CD14-positive monocyte (primary cell): ENCODE measurements around the gene RRP9. TPM values are rescaled to one million over a fixed set of nuclear protein-coding genes. Genes with fewer than 3 reads are reported as not detected.
A peak's percentile ranks its signal among the peaks of the same experiment; 100 is the strongest.

Experiments used
- DNase-seq, 3 donors: peaks; one replicate each; pipeline ENCODE4 v3.0.0-alpha.2; 2011 to 2022
- H2AFZ ChIP-seq: 2 replicates; pipeline ENCODE4 v1.6.0; 2012; ENCODE audit warnings: mild to moderate bottlenecking, low read depth, low read length, inconsistent platforms; ENCODE audit not compliant: insufficient read depth, poor library complexity, severe bottlenecking
- H3K27ac ChIP-seq, 2 donors: 1 replicate in 1 of 2; 2 replicates in 1 of 2; pipeline ENCODE4 v1.5.1; 2012 to 2013; ENCODE audit warnings: low read length in 2 of 2, control low read depth in 1 of 2, inconsistent platforms in 1 of 2, low read depth in 1 of 2, mild to moderate bottlenecking in 1 of 2
- H3K27me3 ChIP-seq, 2 donors: one replicate each; pipeline versions ENCODE4 v1.6.0 to v1.6.1; 2011 to 2013; ENCODE audit warnings: low read length in 2 of 2; ENCODE audit not compliant: control insufficient read depth in 2 of 2, insufficient read depth in 2 of 2
- H3K36me3 ChIP-seq, 2 donors: replicated peaks in 1 of 2; 1 replicate in 1 of 2; 2 replicates in 1 of 2; pipeline versions ENCODE4 v1.5.1 to v1.6.1; 2012 to 2013; ENCODE audit warnings: low read length in 2 of 2, control low read depth in 1 of 2, inconsistent platforms in 1 of 2, mild to moderate bottlenecking in 1 of 2; ENCODE audit not compliant: insufficient read depth in 2 of 2, control insufficient read depth in 1 of 2
- H3K4me1 ChIP-seq, 2 donors: 1 replicate in 1 of 2; 2 replicates in 1 of 2; pipeline versions ENCODE4 v1.5.1 to v1.6.1; 2012 to 2013; ENCODE audit warnings: low read length in 2 of 2, control low read depth in 1 of 2, inconsistent platforms in 1 of 2, mild to moderate bottlenecking in 1 of 2, moderate library complexity in 1 of 2; ENCODE audit not compliant: insufficient read depth in 2 of 2, control insufficient read depth in 1 of 2
- H3K4me2 ChIP-seq: replicated peaks from 2 replicates; pipeline ENCODE3; 2012; ENCODE audit warnings: low read length, moderate library complexity, mild to moderate bottlenecking; ENCODE audit not compliant: poor library complexity, severe bottlenecking; ENCODE audit errors: extremely low read depth
- H3K4me3 ChIP-seq, 3 experiments: fragments of 200-600 bp in 1 of 3; sonication (generic) in 1 of 3; replicated peaks in 1 of 3; 1 replicate in 2 of 3; 2 replicates in 1 of 3; pipeline ENCODE4 v1.5.1; 2011 to 2013; ENCODE audit warnings: low read length in 3 of 3, mild to moderate bottlenecking in 3 of 3, control low read depth in 2 of 3, low read depth in 2 of 3, inconsistent platforms in 1 of 3, moderate library complexity in 1 of 3
- H3K79me2 ChIP-seq: 2 replicates; pipeline ENCODE4 v1.6.0; 2012; ENCODE audit warnings: mild to moderate bottlenecking, control low read depth, inconsistent platforms, low read length, moderate library complexity; ENCODE audit not compliant: insufficient read depth
- H3K9ac ChIP-seq: 2 replicates; pipeline ENCODE4 v1.6.0; 2017; ENCODE audit warnings: low read length, mild to moderate bottlenecking; ENCODE audit not compliant: insufficient read depth, poor library complexity, severe bottlenecking
- H3K9me3 ChIP-seq, 2 donors: replicated peaks in 1 of 2; 1 replicate in 1 of 2; 2 replicates in 1 of 2; pipeline versions ENCODE4 v1.5.1 to v1.6.1; 2012 to 2013; ENCODE audit warnings: low read length in 2 of 2, control low read depth in 1 of 2; ENCODE audit not compliant: control insufficient read depth in 1 of 2, insufficient read depth in 1 of 2
- H4K20me1 ChIP-seq: 2 replicates; pipeline ENCODE4 v1.6.0; 2012; ENCODE audit warnings: mild to moderate bottlenecking, low read length, control low read depth, moderate library complexity; ENCODE audit not compliant: insufficient read depth
- H3K27ac Mint-ChIP-seq, 7 donors: one replicate each; pipeline ENCODE4 v1.8.0; 2020; ENCODE audit warnings: mild to moderate bottlenecking in 7 of 7, mixed read lengths in 7 of 7, moderate library complexity in 6 of 7, inconsistent platforms in 2 of 7
- H3K27me3 Mint-ChIP-seq, 3 donors: one replicate each; pipeline ENCODE4 v1.8.0; 2021 to 2022; ENCODE audit warnings: low read depth in 3 of 3, mild to moderate bottlenecking in 3 of 3, mixed read lengths in 3 of 3, moderate library complexity in 3 of 3, inconsistent platforms in 1 of 3
- H3K36me3 Mint-ChIP-seq, 2 donors: one replicate each; pipeline ENCODE4 v1.8.0; 2020; ENCODE audit warnings: mixed read lengths in 2 of 2, inconsistent platforms in 1 of 2, mild to moderate bottlenecking in 1 of 2
- H3K4me1 Mint-ChIP-seq: one replicate; pipeline ENCODE4 v1.8.0; 2020; ENCODE audit warnings: mild to moderate bottlenecking, mixed read lengths
- H3K4me3 Mint-ChIP-seq, 2 donors: one replicate each; pipeline ENCODE4 v1.8.0; 2020; ENCODE audit warnings: mild to moderate bottlenecking in 2 of 2, mixed read lengths in 2 of 2, moderate library complexity in 1 of 2
- H3K9me3 Mint-ChIP-seq, 7 donors: one replicate each; pipeline ENCODE4 v1.8.0; 2020 to 2022; ENCODE audit warnings: mixed read lengths in 7 of 7, mild to moderate bottlenecking in 6 of 7, moderate library complexity in 6 of 7, inconsistent platforms in 2 of 7
- CTCF ChIP-seq: fragments of 200-600 bp; IDR thresholded peaks from one replicate; pipeline ENCODE4 v1.8.0; 2022; ENCODE audit warnings: antibody characterized with exemption, mild to moderate bottlenecking
- WGBS: methylation state at CpG from one replicate; pipeline ENCODE4 v1.1.5; 2013; ENCODE audit warnings: missing lambda C conversion rate; ENCODE audit not compliant: insufficient coverage; 5-methylcytosine and 5-hydroxymethylcytosine counted together
- intact Hi-C, 2 donors: fragments of 100-400 bp; cut with micrococcal nuclease; formaldehyde crosslinking; loops; one replicate each; pipeline versions ENCODE4 v1.15.0 to v1.15.1; 2023
- polyA plus RNA-seq, 3 donors: library from polyadenylated mRNA; depleted of rRNA in 1 of 3; unstranded in 2 of 3; stranded (reverse) in 1 of 3; fragments of 300-500 nt in 2 of 3; fragments of >200 nt in 1 of 3; fragmentation: Illumina TruSeq in 2 of 3; gene quantifications; 1 replicate in 2 of 3; 2 replicates in 1 of 3; pipeline ENCODE4 v1.2.3, GENCODE V29; 2012 to 2021

RRP9 gene
- polyA plus RNA-seq, 3 donors: 6.7 to 10.4 (median 9.9) TPM

GRCh38 chr3:51940648-51941462, 849 bp downstream of the RRP9 start:
- WGBS: 15% methylated on average over 10 of the region's 13 CpGs
- H2AFZ ChIP-seq: peak overlapping the region; percentile 95
- peaks cover 19% of the 10 kb centered on the region for H3K79me2 ChIP-seq
- no peaks in the 10 kb centered on the region for H3K9me3 ChIP-seq
- peak overlapping the region; percentile 73 for H3K9ac ChIP-seq
- peaks cover 24 to 36% of the 10 kb centered on the region in 2 donors for H3K36me3 ChIP-seq
- no peak for TF ChIP-seq CTCF
- peaks cover 28% of the 10 kb centered on the region for H3K4me1 Mint-ChIP-seq
- H3K4me3 ChIP-seq: peak overlapping the region; percentile 54 to 90 (median 61)
- DNase-seq: no peak
- H3K27ac Mint-ChIP-seq: peak overlapping the region in 2 of 7 donors; percentile 14 to 69
- H3K4me2 ChIP-seq: peak overlapping the region; percentile 96
- peaks cover 0 to 2% (median 0%) of the 10 kb centered on the region in 7 donors for H3K9me3 Mint-ChIP-seq
- intact Hi-C loops: loop anchor here (5.0 kb wide), 3 partner anchors 116 to 201 kb away; partner anchors contain the start of gene DUSP7 (in 1 of the 2)
- no peaks in the 10 kb centered on the region for H4K20me1 ChIP-seq
- peaks cover 22 to 27% of the 10 kb centered on the region in 2 donors for H3K4me1 ChIP-seq
- no peaks in the 10 kb centered on the region for H3K27me3 ChIP-seq
- H3K4me3 Mint-ChIP-seq: peak overlapping the region; percentile 86 to 90
- H3K27me3 Mint-ChIP-seq: no peaks in the 10 kb centered on the region
- peak overlapping the region in 1 of 2 donors; percentile 60 for H3K27ac ChIP-seq
- H3K36me3 Mint-ChIP-seq: peaks cover 28 to 34% of the 10 kb centered on the region in 2 donors

- Mint-ChIP-seq H3K36me3 (peaks cover 48 to 52% of the 10 kb centered on the region in 2 donors), H3K27me3 (no peaks in the 10 kb centered on the region), H3K4me3 (peak overlapping the region in 1 of 2 donors; percentile 9), H3K9me3 (peaks cover 0 to 2% (median 0%) of the 10 kb centered on the region in 7 donors), H3K4me1 (peaks cover 28% of the 10 kb centered on the region), H3K27ac (no peak overlapping the region)
- peaks cover 19% of the 10 kb centered on the region for H3K79me2 ChIP-seq
- H3K27me3 ChIP-seq: no peaks in the 10 kb centered on the region
- TF ChIP-seq CTCF: no peak
- H3K9ac ChIP-seq: no peak overlapping the region
- DNase-seq: no peak
- no peak overlapping the region for H3K4me2 ChIP-seq
- peaks cover 38 to 55% of the 10 kb centered on the region in 2 donors for H3K36me3 ChIP-seq
- H4K20me1 ChIP-seq: no peaks in the 10 kb centered on the region
- H3K9me3 ChIP-seq: no peaks in the 10 kb centered on the region
- intact Hi-C loops: loop anchor here in 1 of 2 donors (5.0 kb wide), 1 partner anchor 183 kb away; no protein-coding TSS in a partner anchor
- no peak overlapping the region for H3K27ac ChIP-seq
- H2AFZ ChIP-seq: no peak overlapping the region
- no peak overlapping the region for H3K4me3 ChIP-seq
- WGBS: 91% methylated on average over 3 of the region's 9 CpGs
- H3K4me1 ChIP-seq: peaks cover 22 to 27% of the 10 kb centered on the region in 2 donors
These were observed 2.8 kb downstream of the RRP9 start for GRCh38 chr3:51938780-51939425.
